Small intestine (tissue), 7 donors: ENCODE measurements around the gene FUS. TPM values are rescaled to one million over a fixed set of nuclear protein-coding genes. Genes with fewer than 3 reads are reported as not detected.
"Not testable (repeated sequence)": the region's sequence is repeated elsewhere in the genome, so short reads cannot be mapped to it uniquely, and the experiment has no call there.

Experiments used
- DNase-seq, 2 donors: peaks; one replicate each; pipeline versions ENCODE4 v3.0.0 to v3.0.0-alpha.2; 2013
- FAIRE-seq: peaks from 2 replicates; lab custom pipeline; 2012; peaks lifted over from hg19 to GRCh38; lab: Jason Lieb, UNC
- H3K27ac ChIP-seq, 3 donors: one replicate each; pipeline ENCODE4 v1.5.1; 2013; ENCODE audit warnings: low read length in 2 of 3, mild to moderate bottlenecking in 2 of 3, control low read depth in 1 of 3, inconsistent platforms in 1 of 3, low read depth in 1 of 3, moderate library complexity in 1 of 3
- H3K27me3 ChIP-seq, 3 donors: one replicate each; pipeline ENCODE4 v1.6.1; 2013; ENCODE audit warnings: low read length in 3 of 3, inconsistent platforms in 1 of 3; ENCODE audit not compliant: control insufficient read depth in 3 of 3, insufficient read depth in 3 of 3
- H3K36me3 ChIP-seq, 3 donors: one replicate each; pipeline ENCODE4 v1.6.1; 2013; ENCODE audit warnings: low read length in 3 of 3, inconsistent platforms in 1 of 3, low read depth in 1 of 3, mild to moderate bottlenecking in 1 of 3, moderate library complexity in 1 of 3; ENCODE audit not compliant: control insufficient read depth in 3 of 3, insufficient read depth in 2 of 3
- H3K4me1 ChIP-seq, 3 donors: one replicate each; pipeline ENCODE4 v1.6.1; 2013; ENCODE audit warnings: low read length in 2 of 3, inconsistent platforms in 1 of 3, low read depth in 1 of 3, mild to moderate bottlenecking in 1 of 3, moderate library complexity in 1 of 3; ENCODE audit not compliant: control insufficient read depth in 3 of 3, insufficient read depth in 2 of 3
- H3K4me3 ChIP-seq, 3 donors: one replicate each; pipeline ENCODE4 v1.5.1; 2013; ENCODE audit warnings: low read length in 3 of 3, control low read depth in 1 of 3, inconsistent platforms in 1 of 3, low read depth in 1 of 3, mild to moderate bottlenecking in 1 of 3, moderate library complexity in 1 of 3
- H3K9me3 ChIP-seq, 2 donors: one replicate each; pipeline ENCODE4 v1.6.1; 2013; ENCODE audit warnings: low read depth in 1 of 2, low read length in 1 of 2; ENCODE audit not compliant: control insufficient read depth in 2 of 2, insufficient read depth in 1 of 2
- WGBS, 3 donors: extraction: QIAGEN DNeasy Blood & Tissue Kit; methylation state at CpG; one replicate each; pipeline ENCODE4 v1.1.7; 2013; 5-methylcytosine and 5-hydroxymethylcytosine counted together
- polyA plus RNA-seq, 4 donors: library from polyadenylated mRNA; stranded (reverse) in 3 of 4; unstranded in 1 of 4; fragments of 200-250 nt in 3 of 4; fragments of 120-200 nt in 1 of 4; gene quantifications; one replicate each; pipeline versions ENCODE4 v1.2.1 to v1.2.3, GENCODE V29; 2013
- donor health status: healthy with polysubstance abuse.
- donor health status: control.
- donor health status: control.
- donor health status: Bipolar disorder and iron deficiency.
- donor health status: healthy.

Gene FUS
- polyA plus RNA-seq, 4 donors: 147 to 415 (median 209) TPM

DNA sequence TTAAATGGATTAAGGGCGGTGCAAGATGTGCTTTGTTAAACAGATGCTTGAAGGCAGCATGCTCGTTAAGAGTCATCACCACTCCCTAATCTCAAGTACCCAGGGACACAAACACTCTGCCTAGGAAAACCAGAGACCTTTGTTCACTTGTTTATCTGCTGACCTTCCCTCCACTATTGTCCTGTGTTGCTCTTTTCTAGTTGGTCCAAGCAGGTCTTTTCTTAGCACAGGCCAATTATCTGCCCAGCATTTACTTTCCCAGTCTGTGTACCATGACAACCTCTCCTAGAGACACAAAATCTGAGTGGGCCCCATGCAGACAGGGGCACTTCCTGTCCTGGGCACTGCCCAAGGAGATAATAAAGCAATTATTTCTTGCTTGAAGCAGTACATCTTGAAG is 9.9 kb upstream of the FUS start:
- H3K27me3 ChIP-seq, H3K36me3 ChIP-seq, FAIRE-seq, H3K9me3 ChIP-seq, H3K4me1 ChIP-seq, H3K4me3 ChIP-seq: not testable (repeated sequence)
- no CpG with 5 or more reads among the region's 2 CpGs for WGBS, 3 donors
- peak overlapping the region in 2 of 3 donors; percentile 33 to 56 for H3K27ac ChIP-seq
- DNase-seq: peak; percentile 58 to 64

GRCh38 chr16:31177136-31177535 is 2.8 kb upstream of the FUS start:
- DNase-seq (no peak), FAIRE-seq (no peak)
- no peaks in the 10 kb centered on the region for H3K9me3 ChIP-seq
- H3K4me3 ChIP-seq: no peak overlapping the region
- no peaks in the 10 kb centered on the region for H3K27me3 ChIP-seq
- H3K36me3 ChIP-seq: peaks cover 0 to 4% (median 0%) of the 10 kb centered on the region in 3 donors
- H3K27ac ChIP-seq: no peak overlapping the region
- peaks cover 0 to 1% (median 0%) of the 10 kb centered on the region in 3 donors for H3K4me1 ChIP-seq
- 53 to 76% (median 57%) methylated on average over 3 of the region's 3 CpGs for WGBS, 3 donors

GRCh38 chr16:31179219-31179746 is 656 bp upstream of the FUS start:
- H3K9me3 ChIP-seq: no peaks in the 10 kb centered on the region
- peak in 1 of 2 donors; percentile 14 for DNase-seq
- WGBS, 3 donors: 0 to 2% (median 2%) methylated on average over 24 to 27 of the region's 27 CpGs
- peaks cover 0 to 7% (median 3%) of the 10 kb centered on the region in 3 donors for H3K4me1 ChIP-seq
- peaks cover 13 to 21% (median 13%) of the 10 kb centered on the region in 3 donors for H3K36me3 ChIP-seq
- H3K4me3 ChIP-seq: peak overlapping the region; percentile 49 to 98 (median 70)
- H3K27ac ChIP-seq: peak overlapping the region; percentile 85 to 98 (median 88)
- no peaks in the 10 kb centered on the region for H3K27me3 ChIP-seq
- no peak for FAIRE-seq

DNA sequence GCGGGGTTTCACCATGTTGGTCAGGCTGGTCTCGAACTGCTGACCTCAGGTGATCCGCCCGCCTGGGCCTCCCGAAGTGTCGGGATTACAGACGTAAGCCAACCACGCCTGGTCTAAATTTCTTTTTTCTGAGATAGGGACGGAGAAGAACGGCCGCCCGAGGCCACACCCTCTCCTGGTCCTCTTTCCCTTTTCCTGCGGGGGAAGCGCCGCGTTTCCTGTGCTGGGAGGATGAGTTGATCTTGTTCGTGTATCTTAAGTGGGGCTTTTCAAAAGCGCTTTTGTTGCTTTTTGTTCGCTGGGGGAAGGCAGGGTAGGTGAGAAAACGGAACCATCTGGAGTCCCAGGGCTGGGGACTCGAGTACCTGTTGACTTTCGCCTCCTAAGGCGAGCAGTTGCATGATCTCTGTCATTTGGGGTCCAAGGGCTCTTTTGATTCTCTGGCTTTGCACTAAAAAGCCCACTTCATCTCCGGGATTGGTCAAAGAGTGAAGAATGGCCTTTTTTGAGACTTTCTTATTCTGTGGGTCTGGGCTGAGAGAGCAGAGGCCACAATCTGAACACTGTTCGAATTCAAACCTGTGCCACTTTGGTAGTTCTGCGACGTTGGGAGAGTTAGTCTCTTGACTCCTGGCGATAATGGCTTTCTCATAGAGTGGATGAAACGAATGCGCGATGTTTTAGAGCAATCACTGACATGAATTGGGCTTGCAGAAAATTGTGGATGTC is 1.3 kb downstream of the FUS start:
- DNase-seq: peak; percentile 45 to 46
- no peak for FAIRE-seq
- peak overlapping the region in 2 of 3 donors; percentile 88 to 98 for H3K27ac ChIP-seq
- peaks cover 23 to 30% (median 25%) of the 10 kb centered on the region in 3 donors for H3K36me3 ChIP-seq
- H3K9me3 ChIP-seq: no peaks in the 10 kb centered on the region
- peak overlapping the region; percentile 70 to 98 (median 78) for H3K4me3 ChIP-seq
- no peaks in the 10 kb centered on the region for H3K27me3 ChIP-seq
- 2 to 3% (median 3%) methylated on average over 31 of the region's 31 CpGs for WGBS, 3 donors
- H3K4me1 ChIP-seq: peaks cover 0 to 7% (median 3%) of the 10 kb centered on the region in 3 donors

GRCh38 chr16:31182391-31182790 is 2.5 kb downstream of the FUS start:
- 11 to 20% (median 18%) methylated on average over 7 of the region's 7 CpGs for WGBS, 3 donors
- Histone ChIP-seq H3K27me3 (no peaks in the 10 kb centered on the region), H3K36me3 (peaks cover 34 to 35% (median 34%) of the 10 kb centered on the region in 3 donors), H3K4me3 (peak overlapping the region in 2 of 3 donors; percentile 16 to 98), H3K4me1 (peaks cover 0 to 7% (median 3%) of the 10 kb centered on the region in 3 donors), H3K9me3 (no peaks in the 10 kb centered on the region), H3K27ac (no peak overlapping the region)
- FAIRE-seq (no peak), DNase-seq (no peak)

GRCh38 chr16:31183432-31184428 is 3.8 kb downstream of the FUS start:
- FAIRE-seq (no peak), DNase-seq (no peak)
- Histone ChIP-seq H3K27me3 (no peaks in the 10 kb centered on the region), H3K4me1 (peaks cover 0 to 7% (median 3%) of the 10 kb centered on the region in 3 donors), H3K9me3 (no peaks in the 10 kb centered on the region), H3K36me3 (peaks cover 39 to 41% (median 41%) of the 10 kb centered on the region in 3 donors), H3K27ac (no peak overlapping the region), H3K4me3 (no peak overlapping the region)
- WGBS, 3 donors: 76 to 83% (median 80%) methylated on average over 10 of the region's 10 CpGs

- Histone ChIP-seq H3K9me3 (no peaks in the 10 kb centered on the region), H3K4me1 (peaks cover 0 to 7% (median 3%) of the 10 kb centered on the region in 3 donors), H3K4me3 (no peak overlapping the region), H3K36me3 (peaks cover 42 to 47% (median 45%) of the 10 kb centered on the region in 3 donors), H3K27ac (no peak overlapping the region), H3K27me3 (no peaks in the 10 kb centered on the region)
- DNase-seq (no peak), FAIRE-seq (no peak)
- WGBS, 3 donors: 78 to 95% (median 93%) methylated on average over 14 of the region's 14 CpGs
These were observed 4.9 kb downstream of the FUS start for GRCh38 chr16:31184888-31185287.

DNA sequence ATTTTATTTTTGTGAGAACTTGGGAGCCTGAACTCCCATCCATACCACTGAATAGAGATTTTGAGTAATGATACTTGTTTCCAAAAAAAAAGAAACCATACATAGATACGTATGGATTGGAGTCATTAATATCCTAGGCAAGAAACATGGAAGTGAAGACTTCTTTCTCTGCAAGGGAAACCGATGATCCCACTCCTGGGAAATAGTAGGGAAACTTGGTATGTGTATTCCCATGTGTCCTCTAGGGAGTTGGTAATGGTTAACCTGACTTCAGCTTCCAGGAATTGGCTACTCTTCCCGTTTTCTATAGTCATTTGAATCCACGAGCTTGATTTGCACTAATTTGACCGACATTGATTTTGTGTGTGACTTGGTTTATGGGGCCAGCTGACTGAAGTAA is 5.4 kb downstream of the FUS start:
- Histone ChIP-seq H3K4me3 (no peak overlapping the region), H3K27ac (no peak overlapping the region), H3K4me1 (peaks cover 0 to 7% (median 3%) of the 10 kb centered on the region in 3 donors), H3K36me3 (peaks cover 42 to 52% (median 50%) of the 10 kb centered on the region in 3 donors), H3K27me3 (no peaks in the 10 kb centered on the region), H3K9me3 (no peaks in the 10 kb centered on the region)
- 59 to 64% (median 64%) methylated on average over 5 of the region's 5 CpGs for WGBS, 3 donors
- FAIRE-seq (no peak), DNase-seq (no peak)
